GM10847 (cell line): ENCODE results near the gene PLOD2.

ENCODE experiments used
- POLR2A ChIP-seq: IDR thresholded peaks from 2 replicates; pipeline ENCODE4 v1.6.1; 2011; ENCODE audit not compliant: insufficient read length; ENCODE audit errors: extremely low read depth

Gene PLOD2

GRCh38 chr3:146052056-146052790 lies 108.8 kb downstream of the PLOD2 start:
- TF ChIP-seq POLR2A = no peak

- TF ChIP-seq POLR2A = no peak
Observed at GRCh38 chr3:146050691-146051090, 110.3 kb downstream of the PLOD2 start.

DNA sequence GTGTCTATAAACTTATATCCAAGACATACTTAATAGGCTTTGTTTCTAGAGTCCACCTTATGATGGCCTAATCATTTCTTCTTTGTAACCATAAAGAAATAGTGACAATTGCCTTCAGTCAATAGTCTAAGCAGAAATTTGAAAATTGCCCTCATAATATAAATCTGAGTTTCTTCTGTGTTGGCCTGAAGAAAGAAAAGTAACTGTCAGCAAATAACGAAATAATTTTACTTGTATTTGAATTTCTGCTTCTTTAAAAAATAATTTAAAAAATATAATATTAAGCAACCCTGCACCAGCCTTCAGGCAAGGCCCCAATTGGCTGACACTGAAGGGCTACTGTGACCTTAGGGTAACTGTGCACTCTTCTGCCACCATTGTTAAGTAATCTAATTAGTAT lies 113.5 kb downstream of the PLOD2 start:
- TF ChIP-seq POLR2A = no peak

GRCh38 chr3:146044046-146044445 lies 116.9 kb downstream of the PLOD2 start:
- TF ChIP-seq POLR2A = no peak

DNA sequence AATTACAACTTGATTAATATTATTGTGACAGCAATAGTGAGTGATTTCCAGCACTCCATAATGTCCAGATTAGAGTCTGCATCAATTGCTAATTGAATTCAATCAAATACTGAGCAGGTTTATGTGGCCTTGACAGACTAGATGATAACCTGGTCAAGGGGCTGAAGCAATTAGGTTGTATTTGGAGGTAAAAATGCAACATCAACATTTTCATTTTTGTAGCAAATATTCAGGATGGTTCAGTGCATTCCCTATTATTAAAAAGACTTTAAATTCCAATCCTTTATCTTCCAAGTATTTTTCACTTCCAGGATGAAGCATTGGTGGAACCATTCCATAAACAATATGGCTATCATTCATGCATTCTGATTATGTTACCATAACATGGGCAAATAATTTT lies 120.4 kb downstream of the PLOD2 start:
- no peak for TF ChIP-seq POLR2A

DNA sequence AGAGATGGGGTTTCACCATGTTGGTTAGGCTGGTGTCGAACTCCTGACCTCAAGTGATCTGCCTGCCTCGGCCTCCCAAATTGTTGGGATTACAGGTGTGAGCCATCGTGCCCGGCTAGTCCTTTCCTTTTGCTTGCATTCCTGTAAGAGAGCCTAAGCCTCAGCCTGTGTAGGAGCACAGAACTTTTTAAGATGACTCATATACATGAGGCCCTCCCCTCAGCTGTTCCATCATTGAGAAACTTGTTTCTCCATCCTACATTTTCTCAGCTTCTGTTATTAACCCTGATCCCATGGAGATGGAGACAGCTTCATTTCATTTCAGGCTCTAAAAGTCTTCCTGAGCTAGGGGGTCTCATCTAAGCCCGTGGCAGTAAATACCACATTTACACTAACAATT lies 123.3 kb downstream of the PLOD2 start:
- TF ChIP-seq POLR2A = no peak

- TF ChIP-seq POLR2A = no peak
Observed at GRCh38 chr3:146036281-146036680, 124.7 kb downstream of the PLOD2 start.

- no peak for TF ChIP-seq POLR2A
Observed at GRCh38 chr3:146035366-146035765, 125.6 kb downstream of the PLOD2 start.

DNA sequence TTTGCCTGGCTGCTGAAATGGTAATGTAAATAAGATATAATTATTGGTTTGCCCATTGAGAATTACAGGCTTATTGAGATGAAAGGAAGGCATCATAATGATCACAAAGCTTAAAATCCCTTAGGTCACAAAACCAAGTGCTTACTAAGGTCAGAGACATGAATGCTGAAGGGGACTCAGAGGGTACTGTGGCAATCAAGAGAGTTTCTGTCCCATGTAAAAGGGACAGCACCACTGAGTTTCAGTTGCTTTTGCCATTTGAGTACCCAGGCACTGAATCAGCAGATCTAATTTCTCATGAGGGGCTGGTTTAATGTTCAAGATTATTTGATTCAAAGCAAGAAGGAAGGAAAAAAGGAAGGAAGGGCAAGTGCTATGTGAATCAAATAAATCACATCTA lies 127.0 kb downstream of the PLOD2 start:
- TF ChIP-seq POLR2A = no peak

GRCh38 chr3:146026547-146026946 lies 134.4 kb downstream of the PLOD2 start:
- no peak for TF ChIP-seq POLR2A

DNA sequence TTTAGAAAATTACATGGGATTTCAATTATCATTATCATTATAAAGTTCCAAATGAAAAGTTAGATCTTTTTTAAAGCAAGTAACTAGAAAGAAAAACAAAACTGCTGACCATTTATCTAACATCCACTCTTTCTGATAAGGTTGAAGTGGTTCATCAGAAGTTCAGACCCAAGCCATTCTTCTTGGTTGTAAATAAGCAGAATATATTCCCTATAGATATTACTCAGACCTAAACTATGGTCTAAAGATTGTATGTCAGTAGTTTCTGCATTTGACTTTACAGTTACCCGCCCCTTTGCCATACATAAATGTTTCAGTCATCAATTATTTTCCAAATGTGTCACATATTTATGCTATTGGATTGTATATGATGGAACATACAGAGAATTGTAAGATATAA lies 136.7 kb downstream of the PLOD2 start:
- TF ChIP-seq POLR2A = no peak

DNA sequence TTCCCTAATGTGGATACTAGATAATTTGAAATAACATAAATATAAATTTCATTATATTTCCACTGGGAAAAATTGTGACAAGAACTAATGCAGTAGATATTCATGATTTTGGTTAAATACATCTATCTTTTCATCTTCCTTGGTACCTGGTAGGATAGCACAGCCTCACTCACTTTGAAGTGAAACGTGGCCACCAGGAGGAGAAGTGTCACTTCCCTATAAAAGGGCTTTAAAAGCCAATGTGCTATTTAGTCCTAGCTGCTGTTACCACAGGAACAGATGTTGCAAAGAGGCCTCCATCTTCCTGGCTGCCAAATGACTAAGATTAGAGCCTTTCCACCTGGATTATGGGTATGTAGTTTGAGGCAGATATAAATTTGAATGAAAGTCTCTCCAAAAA lies 140.0 kb downstream of the PLOD2 start:
- no peak for TF ChIP-seq POLR2A

DNA sequence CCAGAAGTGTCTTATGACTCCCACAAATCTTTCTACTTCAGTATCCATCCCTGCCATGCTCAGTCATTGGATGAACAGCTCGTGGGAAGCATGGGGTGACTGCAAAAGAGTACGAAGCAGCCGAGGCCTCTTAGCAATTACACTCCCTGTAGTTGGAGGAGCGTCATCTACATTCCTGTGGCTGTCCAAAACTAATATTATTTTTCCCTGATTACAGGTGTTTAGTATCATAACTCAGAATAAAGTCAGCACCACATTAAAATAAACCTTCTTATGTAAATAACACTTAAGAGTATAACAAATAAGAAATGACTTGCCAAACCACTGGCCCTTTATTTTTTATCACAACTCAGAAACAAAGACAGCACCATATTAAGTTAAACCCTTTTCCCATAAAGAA lies 141.5 kb downstream of the PLOD2 start:
- no peak for TF ChIP-seq POLR2A
